Aortic smooth muscle cell (primary cell): Measurements from ENCODE around the gene ZNF256. TPM values are rescaled to one million over a fixed set of nuclear protein-coding genes. Genes with fewer than 3 reads are reported as not detected.

ENCODE experiments used
- total RNA-seq: library from RNA; depleted of rRNA; stranded (reverse); fragments of >200 nt; gene quantifications from 2 replicates; pipeline ENCODE4 v1.2.3, GENCODE V29; 2014

Gene ZNF256
- total RNA-seq, result 6.2 and 6.3 TPM in 2 replicates

DNA sequence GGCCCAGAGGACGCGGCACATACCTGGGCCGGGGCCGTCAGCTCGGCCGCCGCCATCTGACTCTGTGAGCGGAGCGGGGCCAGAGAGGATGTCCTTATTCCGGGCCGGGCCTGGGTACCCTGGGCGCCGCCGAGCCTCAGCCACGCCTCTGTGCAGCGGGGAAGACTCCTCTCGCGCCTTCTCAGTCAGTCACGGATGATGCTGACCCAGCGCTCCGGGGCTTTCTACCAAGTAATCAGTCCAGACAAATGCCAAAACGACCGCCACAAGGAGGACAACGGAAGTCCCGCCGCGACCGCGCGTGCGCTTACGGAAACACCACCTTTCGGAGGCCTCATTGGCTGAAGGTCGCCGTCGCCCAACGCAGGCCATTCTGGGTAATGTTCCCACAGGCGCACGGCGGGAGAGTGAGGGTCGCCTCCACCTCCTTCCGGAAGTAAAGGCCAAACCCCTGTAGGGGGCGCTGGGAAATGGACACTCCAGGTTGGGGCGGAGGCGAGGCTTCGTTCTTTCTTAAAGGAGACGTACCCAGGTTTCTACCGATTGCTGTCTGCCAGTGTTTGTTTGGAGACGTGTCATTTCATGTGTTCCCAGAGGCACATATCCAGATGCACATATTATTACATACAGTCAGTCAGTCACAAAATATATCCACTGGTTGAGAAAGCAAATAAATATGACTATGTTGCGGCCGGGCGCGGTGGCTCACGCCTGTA is at the start of gene ZNF256:
Gene ZNF256, minus strand, starts transcription at position 288 of the 716 bp plus-strand sequence. Its CDS starts 232 bp downstream, at position 56.

DNA sequence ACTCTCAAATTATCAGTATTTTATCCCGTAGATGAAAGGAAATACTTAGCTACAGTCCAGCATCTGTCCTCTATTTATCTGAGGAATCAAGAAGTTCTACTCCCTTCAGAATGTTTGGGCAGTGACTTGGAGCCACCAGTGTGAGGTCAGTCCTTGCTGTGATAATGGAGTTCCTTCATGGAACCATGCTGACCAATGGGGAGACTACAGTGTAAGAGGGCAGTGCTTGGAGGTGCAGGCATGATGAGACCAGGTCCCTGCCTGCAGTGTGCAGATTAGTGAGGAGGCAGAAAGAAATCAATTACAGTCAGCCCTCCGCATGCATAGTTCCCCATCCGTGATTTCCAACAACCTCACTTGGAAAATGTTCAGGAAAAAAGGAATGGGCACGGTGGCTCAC is 26.9 kb upstream of the ZNF256 start, which contains the start of gene C19orf18:
Gene C19orf18, minus strand, starts transcription at position 101 of the 400 bp plus-strand sequence. CDS start 102 bp downstream, outside the sequence.

DNA sequence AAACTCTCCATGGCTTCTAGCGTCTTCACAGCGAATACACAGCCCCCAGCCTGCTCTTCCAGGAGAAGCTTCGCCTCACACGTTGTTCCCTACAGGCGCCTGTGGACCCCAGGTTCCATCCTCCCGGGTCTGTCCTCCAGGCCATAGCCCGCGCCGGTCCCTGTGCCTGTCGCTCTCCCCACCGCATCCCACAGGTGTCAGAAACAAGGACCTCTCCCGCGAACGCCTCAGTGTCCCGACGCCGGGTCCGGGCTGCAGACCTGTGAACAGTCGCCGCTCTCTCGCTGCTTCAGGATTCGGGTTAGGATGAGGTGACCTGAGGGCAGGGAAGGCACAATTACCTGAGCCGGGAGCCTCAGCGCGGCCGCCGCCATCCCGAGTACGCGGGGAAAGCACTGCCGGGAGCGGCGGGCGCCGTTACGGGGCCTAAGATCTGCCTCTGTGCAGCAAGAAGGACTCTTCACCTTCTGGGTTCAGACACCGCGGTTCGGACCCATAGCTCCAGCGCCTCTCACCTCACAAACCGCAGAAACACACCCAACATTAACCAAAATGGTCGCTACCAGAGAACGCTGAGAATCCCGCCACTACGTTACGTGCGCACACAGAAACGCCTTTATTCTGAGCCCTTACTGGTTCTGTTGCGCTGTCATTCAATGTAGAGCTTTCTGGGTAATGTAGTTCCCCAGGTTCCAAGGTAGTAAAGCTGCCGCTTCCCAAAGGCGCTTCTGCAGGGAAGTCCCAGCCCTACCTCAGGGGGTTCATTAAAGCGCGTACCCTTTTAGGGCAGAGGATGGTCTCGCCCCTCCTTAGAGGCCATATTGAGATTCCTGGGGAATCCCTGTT is 12.5 kb downstream of the ZNF256 start, which contains the start of gene ZNF418:
Gene ZNF418, minus strand, starts transcription at position 583 of the 846 bp plus-strand sequence. CDS start 1,580 bp downstream, outside the sequence.

DNA sequence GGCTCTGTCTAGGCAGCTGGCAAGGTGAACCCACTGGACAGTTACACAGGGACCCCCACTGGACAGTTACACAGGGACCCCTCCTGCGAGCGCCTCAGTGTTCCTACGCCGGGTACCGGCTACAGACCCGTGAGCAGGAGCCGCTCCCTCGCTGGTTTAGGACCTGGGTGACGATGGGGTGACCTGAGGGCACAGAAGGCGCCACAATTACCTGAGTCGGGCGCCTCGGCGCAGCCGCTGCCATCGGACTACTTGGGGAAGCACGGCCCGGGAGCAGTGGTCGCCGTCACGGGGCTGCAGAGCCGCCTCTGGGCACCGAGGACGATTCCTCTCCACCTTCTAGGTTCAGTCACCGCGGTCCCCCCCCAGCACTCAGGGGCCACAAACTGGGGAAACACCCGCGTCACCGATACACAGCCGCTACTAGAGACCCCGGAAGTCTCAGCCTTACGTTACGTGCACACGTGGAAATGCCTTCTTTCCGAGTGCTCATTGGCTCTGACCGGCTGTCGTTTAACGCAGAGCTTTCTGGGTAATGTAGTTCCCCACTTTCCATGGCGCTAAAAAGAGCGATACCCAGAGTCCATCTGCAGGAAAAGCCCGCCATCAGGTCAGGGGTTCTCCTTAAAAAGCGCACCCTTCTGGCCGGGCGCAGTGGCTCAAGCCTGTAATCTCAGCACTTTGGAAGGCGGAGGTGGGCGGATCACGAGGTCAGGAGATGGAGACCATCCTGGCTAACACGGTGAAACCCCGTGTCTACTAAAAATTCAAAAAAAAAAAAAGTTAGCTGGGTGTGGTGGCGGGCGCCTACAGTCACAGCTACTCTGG is 31.1 kb downstream of the ZNF256 start, which contains the start of gene ZNF417:
Gene ZNF417, minus strand, starts transcription at position 425 of the 828 bp plus-strand sequence. Its CDS starts 181 bp downstream, at position 244.

Other genes with a start within 250 kb of the ZNF256 start
- 5.4 and 7.1 TPM in 2 replicates for gene ZNF154, start 238.5 kb downstream of the ZNF256 start, total RNA-seq
- gene ZNF671, start 220.1 kb downstream of the ZNF256 start, total RNA-seq, result 11.9 and 13.2 TPM in 2 replicates
- 14.5 and 15.6 TPM in 2 replicates for gene ZNF776, start 200.9 kb downstream of the ZNF256 start, total RNA-seq
- 13.9 and 16.2 TPM in 2 replicates for gene ZNF586, start 178.0 kb downstream of the ZNF256 start, total RNA-seq
- gene ZNF552, start 132.8 kb downstream of the ZNF256 start, total RNA-seq, result 3.2 and 4.7 TPM in 2 replicates
- gene ZNF587B, start 117.4 kb downstream of the ZNF256 start, total RNA-seq, result 20.8 and 22.9 TPM in 2 replicates
- 19.3 and 20.5 TPM in 2 replicates for gene ZNF587, start 97.8 kb downstream of the ZNF256 start, total RNA-seq
- 6.9 and 7.3 TPM in 2 replicates for gene ZNF814, start 58.7 kb downstream of the ZNF256 start, total RNA-seq
- gene ZNF417, start 31.1 kb downstream of the ZNF256 start, total RNA-seq, result 20.7 and 21.4 TPM in 2 replicates
- gene ZNF418, start 12.3 kb downstream of the ZNF256 start, total RNA-seq, result 7.8 and 8.0 TPM in 2 replicates
- 0.25 and 0.53 TPM in 2 replicates for gene C19orf18, start 26.8 kb upstream of the ZNF256 start, total RNA-seq
- 9.0 and 10.7 TPM in 2 replicates for gene ZNF606, start 55.1 kb upstream of the ZNF256 start, total RNA-seq
- not detected in 2 replicates for gene ZSCAN1, start 86.3 kb upstream of the ZNF256 start, total RNA-seq
- 4.5 and 5.9 TPM in 2 replicates for gene ZNF135, start 111.6 kb upstream of the ZNF256 start, total RNA-seq
- gene ZSCAN18, start 150.5 kb upstream of the ZNF256 start, total RNA-seq, result 27.9 and 37.5 TPM in 2 replicates
- gene ZNF329, start 203.1 kb upstream of the ZNF256 start, total RNA-seq, result 14.1 and 14.7 TPM in 2 replicates
- 22.2 and 23.9 TPM in 2 replicates for gene ZNF274, start 235.4 kb upstream of the ZNF256 start, total RNA-seq